ENCODE results near the gene LGR6.

Gene LGR6

GRCh38 chr1:202159534-202160371 is 33.8 kb upstream of the LGR6 start:
- TF ChIP-seq CTCF (IDR thresholded peaks at IDR 0.05; ENCODE audit: low read length, missing control alignments): no peak
- H3K4me3 ChIP-seq (replicated peaks; ENCODE audit: low read depth, low read length): no peak overlapping the region
- no peak for DNase-seq (ENCODE audit: low read depth)

DNA sequence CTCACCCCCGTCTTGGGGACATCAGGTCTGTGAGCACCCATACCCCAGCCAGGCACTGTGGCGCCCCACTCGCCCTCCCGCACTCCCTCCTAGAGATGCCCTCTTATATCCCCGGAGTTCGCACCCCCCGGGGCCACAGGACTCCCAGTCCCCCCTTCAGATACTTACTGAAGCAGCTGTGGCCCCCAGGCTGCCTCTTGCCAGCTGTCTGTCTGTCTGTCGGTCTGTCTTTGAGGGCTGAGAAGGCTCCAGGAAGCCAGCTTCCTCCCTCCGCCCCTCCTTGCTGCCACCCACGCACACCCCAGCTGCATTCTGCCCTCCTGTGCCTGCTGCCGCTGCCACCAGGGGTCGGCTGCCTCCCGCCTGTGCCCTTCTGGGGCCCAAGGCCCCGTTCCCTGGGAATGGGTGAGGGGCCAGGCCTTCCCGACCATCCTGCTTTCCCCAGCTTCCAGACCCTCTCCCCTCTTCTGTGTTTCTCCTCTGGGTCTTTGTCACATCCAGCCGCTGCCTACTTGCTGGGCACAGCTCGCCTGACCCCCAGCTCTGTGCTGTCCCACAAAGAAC is 33.1 kb upstream of the LGR6 start, which contains the start of gene PTPN7:
Gene PTPN7 (minus strand): TSS at position 226 of the 564 bp plus-strand sequence. CDS start 1,200 bp downstream, outside the sequence.
- no peak within 1 kb of the TSS for H3K4me3 ChIP-seq (replicated peaks; ENCODE audit: low read depth, low read length)
- no peak for TF ChIP-seq CTCF (IDR thresholded peaks at IDR 0.05; ENCODE audit: low read length, missing control alignments)
- DNase-seq (ENCODE audit: low read depth): no peak

DNA sequence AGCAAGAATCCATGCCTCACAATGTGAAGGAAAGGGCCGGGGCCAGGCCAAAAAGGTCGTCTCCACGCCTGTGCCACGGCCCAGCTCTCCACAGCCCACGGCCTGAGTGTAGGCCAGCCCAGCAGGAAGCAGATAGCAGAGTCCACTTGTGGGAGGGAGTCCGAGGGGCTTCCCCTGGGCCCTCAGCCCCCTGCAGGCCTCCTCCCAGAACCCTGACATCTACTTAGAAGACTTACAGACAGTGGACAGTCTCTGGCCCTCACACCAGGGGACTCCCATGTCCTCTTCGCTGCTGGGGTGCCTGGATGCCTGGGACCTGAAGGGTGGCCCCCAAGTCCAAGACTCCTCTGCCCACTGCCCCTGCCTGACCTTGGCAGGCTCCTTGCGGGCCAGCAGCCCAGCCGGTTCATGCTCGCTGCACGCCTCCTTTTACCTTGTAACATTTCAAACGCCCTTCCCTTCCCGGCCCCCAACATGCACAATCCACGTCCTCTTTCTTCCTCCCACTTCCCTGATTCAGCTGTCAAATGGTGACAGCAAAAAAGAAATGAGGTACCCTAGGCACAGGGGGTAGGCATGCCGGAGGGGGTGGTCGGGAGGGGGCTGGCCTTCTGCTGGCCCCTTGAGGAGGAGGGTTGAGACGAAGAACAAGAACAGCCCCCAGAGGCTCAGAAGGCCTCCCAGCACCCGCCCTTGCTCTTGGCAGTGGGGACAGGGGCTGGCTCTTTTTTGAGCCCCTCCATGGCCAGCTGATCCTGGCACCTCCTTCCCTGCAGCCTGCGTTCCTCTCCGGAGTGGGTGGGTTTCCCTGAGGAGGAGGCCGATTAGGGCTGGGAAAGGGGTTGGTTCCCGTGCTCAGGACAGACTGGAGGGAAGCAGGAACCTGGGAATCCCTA is 32.2 kb upstream of the LGR6 start:
- TF ChIP-seq CTCF (IDR thresholded peaks at IDR 0.05; ENCODE audit: low read length, missing control alignments): no peak
- no peak for DNase-seq (ENCODE audit: low read depth)
- no peak overlapping the region for H3K4me3 ChIP-seq (replicated peaks; ENCODE audit: low read depth, low read length)

DNA sequence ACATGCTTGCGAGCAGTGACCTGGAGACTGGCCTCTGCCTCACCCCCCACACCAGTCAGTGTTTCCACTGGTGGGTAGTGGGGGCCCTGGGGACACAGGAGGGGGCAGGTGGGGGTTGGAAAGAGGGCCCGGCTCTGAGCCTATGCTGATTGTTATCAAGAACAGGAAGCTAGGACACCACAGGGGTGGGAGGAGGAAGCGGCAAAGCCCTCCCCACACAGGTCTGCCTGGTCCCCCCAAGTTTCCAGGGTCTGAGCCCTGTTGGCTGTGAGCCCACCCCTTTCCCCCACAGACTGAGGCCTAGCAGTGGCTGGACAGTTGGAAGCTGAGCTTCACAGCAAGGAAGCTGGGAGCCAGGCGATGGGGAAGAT is 31.6 kb upstream of the LGR6 start:
- no peak for TF ChIP-seq CTCF (IDR thresholded peaks at IDR 0.05; ENCODE audit: low read length, missing control alignments)
- no peak overlapping the region for H3K4me3 ChIP-seq (replicated peaks; ENCODE audit: low read depth, low read length)

DNA sequence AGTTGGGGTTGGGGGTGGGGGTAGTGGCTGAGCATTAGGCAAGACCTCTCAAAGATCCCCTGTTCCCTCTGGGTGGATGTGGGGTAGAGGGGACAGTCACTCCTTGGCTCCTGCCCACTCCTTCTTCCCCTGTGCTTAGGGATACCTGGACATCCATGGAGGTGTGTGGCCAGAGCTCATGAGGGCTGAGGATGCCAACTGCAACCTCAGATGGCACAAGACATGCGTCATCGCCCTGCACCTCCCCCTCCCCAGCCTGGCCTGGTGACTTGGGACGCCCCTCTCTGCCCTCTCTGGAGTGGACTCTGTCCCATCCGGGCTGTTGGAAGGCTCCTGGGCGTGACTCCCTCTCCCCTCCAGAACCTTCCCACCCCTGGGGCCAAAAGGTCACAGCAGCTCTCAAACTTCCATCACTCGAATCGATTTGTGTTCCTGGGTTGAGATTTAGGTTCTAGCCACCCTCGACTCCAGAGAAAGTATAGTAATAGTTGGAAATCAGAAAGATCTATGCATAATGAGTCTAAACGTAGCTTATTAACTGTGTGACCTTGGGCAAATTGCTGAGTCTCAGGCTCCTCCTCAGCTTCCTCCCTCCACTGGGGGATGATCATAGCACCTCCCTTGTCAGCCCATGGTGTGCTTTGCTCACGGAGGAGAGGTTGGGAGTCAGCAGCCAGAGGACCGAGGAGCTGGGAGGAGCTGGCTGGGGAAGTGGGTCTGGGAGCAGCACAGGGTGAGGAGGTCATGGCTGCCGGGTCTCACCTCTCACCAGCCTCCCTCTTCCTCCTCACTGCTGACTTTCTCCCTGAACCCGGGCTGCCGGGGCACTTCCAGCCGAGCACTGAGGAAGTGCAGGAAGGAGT is 30.9 kb upstream of the LGR6 start:
- no peak for DNase-seq (ENCODE audit: low read depth)
- no peak overlapping the region for H3K4me3 ChIP-seq (replicated peaks; ENCODE audit: low read depth, low read length)
- TF ChIP-seq CTCF (IDR thresholded peaks at IDR 0.05; ENCODE audit: low read length, missing control alignments): no peak

More for the DNA sequence above, 31.6 kb upstream of the LGR6 start:
- no peak for DNase-seq (ENCODE audit: low read depth)
